Endothelial cell of umbilical vein (primary cell): Measurements from ENCODE around the gene ATXN2.

Experiments used
- CTCF ChIP-seq, 2 donors: IDR thresholded peaks; 1 replicate in 1 of 2; 2 replicates in 1 of 2; pipeline ENCODE4 v1.5.1; 2011; ENCODE audit warnings: low read length in 2 of 2, mild to moderate bottlenecking in 2 of 2, moderate library complexity in 2 of 2, control low read depth in 1 of 2, inconsistent platforms in 1 of 2, low read depth in 1 of 2; ENCODE audit not compliant: insufficient read depth in 1 of 2; ENCODE audit errors: extremely low read depth in 1 of 2
- EZH2 ChIP-seq: IDR thresholded peaks from 2 replicates; pipeline ENCODE4 v1.6.1; 2012; ENCODE audit warnings: borderline replicate concordance, low read depth, mild to moderate bottlenecking, moderate library complexity, low read length, inconsistent platforms; ENCODE audit not compliant: severe bottlenecking
- MAX ChIP-seq: IDR thresholded peaks from 2 replicates; pipeline ENCODE4 v1.6.1; 2011; ENCODE audit not compliant: insufficient read depth, insufficient read length
- MYC ChIP-seq: IDR thresholded peaks from one replicate; pipeline ENCODE4 v1.6.1; 2011; ENCODE audit warnings: mild to moderate bottlenecking, low read depth, low read length
- POLR2A ChIP-seq: IDR thresholded peaks from 2 replicates; pipeline ENCODE4 v1.6.1; 2012; ENCODE audit warnings: low read depth, mild to moderate bottlenecking, control low read depth, low read length
- POLR2AphosphoS5 ChIP-seq: IDR thresholded peaks from 2 replicates; pipeline ENCODE4 v1.6.1; 2012; ENCODE audit warnings: low read depth, mild to moderate bottlenecking, control low read depth, low read length, moderate library complexity; ENCODE audit not compliant: insufficient read depth

GRCh38 chr12:111429828-111430432 lies 169.2 kb downstream of the ATXN2 start:
- TF ChIP-seq POLR2AphosphoS5 (no peak), CTCF (IDR thresholded peaks at IDR 0.05; ENCODE audit: extremely low read depth in 1 of 2, insufficient read depth in 1 of 2, low read depth in 1 of 2, low read length in 2 of 2) (no peak), EZH2 (no peak), MAX (no peak), POLR2A (no peak), MYC (no peak)
